PC-9 (cell line): ENCODE results near the gene FAM47E. TPM values are rescaled to one million over a fixed set of nuclear protein-coding genes. Genes with fewer than 3 reads are reported as not detected.

Experiments used
- BruUV-seq: library from RNA; stranded (reverse); fragments of 400-500 nt; replicated peaks from 2 replicates; lab custom pipeline; 2021; lab: Mats Ljungman, UMichigan
- CTCF ChIA-PET: fragments of 300-600 bp; sonication (Branson Sonifier 250); formaldehyde crosslinking; loops from one replicate; lab custom pipeline; 2022; ENCODE audit warnings: antibody characterized with exemption; lab: Charles Lee
- POLR2A ChIA-PET: fragments of 300-600 bp; sonication (Branson Sonifier 250); formaldehyde crosslinking; loops from one replicate; lab custom pipeline; 2022; ENCODE audit warnings: antibody characterized with exemption; ENCODE audit not compliant: unreplicated experiment; lab: Charles Lee
- DNase-seq, 2 experiments: peaks; one replicate each; pipeline versions ENCODE4 v3.0.0 to v3.0.0-alpha.2; 2015 to 2022; ENCODE audit warnings: mixed read lengths in 1 of 2
- H2AFZ ChIP-seq: fragments of 200-600 bp; sonication (generic); 2 replicates; pipeline ENCODE4 v1.8.1; 2017; ENCODE audit warnings: antibody characterized with exemption
- H3F3A ChIP-seq: fragments of 200-600 bp; sonication (generic); 2 replicates; pipeline ENCODE4 v1.8.1; 2017; ENCODE audit warnings: antibody characterized with exemption, mild to moderate bottlenecking, low read depth; ENCODE audit not compliant: insufficient read depth
- H3K27ac ChIP-seq: fragments of 200-600 bp; sonication (generic); 2 replicates; pipeline ENCODE4 v1.6.1; 2016; ENCODE audit warnings: mixed run types
- H3K27me3 ChIP-seq: fragments of 200-600 bp; sonication (generic); 2 replicates; pipeline ENCODE4 v1.6.1; 2016; ENCODE audit warnings: low read depth, mixed run types; ENCODE audit not compliant: insufficient read depth
- H3K36me3 ChIP-seq: fragments of 200-600 bp; sonication (generic); 2 replicates; pipeline ENCODE4 v1.6.1; 2016; ENCODE audit warnings: low read depth, mixed run types
- H3K4me1 ChIP-seq: fragments of 200-600 bp; sonication (generic); replicated peaks from 2 replicates; pipeline ENCODE4 v1.6.1; 2016; ENCODE audit warnings: mixed run types; ENCODE audit not compliant: insufficient read depth
- H3K4me2 ChIP-seq: fragments of 200-600 bp; sonication (generic); 2 replicates; pipeline ENCODE4 v1.6.1; 2017; ENCODE audit warnings: mixed run types
- H3K4me3 ChIP-seq: fragments of 200-600 bp; sonication (generic); 2 replicates; pipeline ENCODE4 v1.6.1; 2016; ENCODE audit warnings: mixed run types
- H3K79me2 ChIP-seq: fragments of 200-600 bp; sonication (generic); 2 replicates; pipeline ENCODE4 v1.6.1; 2017; ENCODE audit warnings: low read depth, mixed run types
- H3K9me2 ChIP-seq: fragments of 200-600 bp; sonication (generic); 2 replicates; pipeline ENCODE4 v1.8.1; 2017; ENCODE audit warnings: mild to moderate bottlenecking; ENCODE audit not compliant: insufficient read depth
- H3K9me3 ChIP-seq: fragments of 200-600 bp; sonication (generic); 2 replicates; pipeline ENCODE4 v1.8.1; 2016; ENCODE audit warnings: low read depth; ENCODE audit not compliant: insufficient read depth
- H4K20me1 ChIP-seq: fragments of 200-600 bp; sonication (generic); 2 replicates; pipeline ENCODE4 v1.8.1; 2017; ENCODE audit not compliant: insufficient read depth
- CTCF ChIP-seq: fragments of 200-600 bp; sonication (generic); conservative IDR thresholded peaks from 2 replicates; pipeline ENCODE4 v1.6.1; 2017; ENCODE audit warnings: mixed run types, antibody characterized with exemption, mild to moderate bottlenecking, moderate library complexity
- EZH2 ChIP-seq: fragments of 200-600 bp; sonication (generic); IDR thresholded peaks from 2 replicates; pipeline ENCODE4 v1.8.0; 2017; ENCODE audit warnings: antibody characterized with exemption, low read depth
- intact Hi-C: fragments of 100-400 bp; cut with micrococcal nuclease; formaldehyde crosslinking; loops from one replicate; pipeline ENCODE4 v1.10.0; 2022; ENCODE audit not compliant: unreplicated experiment
- total RNA-seq: library from RNA; stranded (reverse); gene quantifications from 2 replicates; pipeline ENCODE4 v1.2.3, GENCODE V29; 2021

The FAM47E gene
- total RNA-seq, 1 experiment from 2014 or later, result 2.2 TPM

GRCh38 chr4:76326515-76326914, 75.0 kb downstream of the FAM47E start:
- no TSS peak for BruUV-seq
- no peaks in the 10 kb centered on the region for H3F3A ChIP-seq
- intact Hi-C loops, result no loop called here
- POLR2A ChIA-PET, result no interaction called here
- no peak overlapping the region for H3K27ac ChIP-seq
- H2AFZ ChIP-seq, result no peak overlapping the region
- no peaks in the 10 kb centered on the region for H3K9me2 ChIP-seq
- no peak for TF ChIP-seq EZH2
- TF ChIP-seq CTCF, result no peak
- CTCF ChIA-PET, result no interaction called here
- no peaks in the 10 kb centered on the region for H4K20me1 ChIP-seq
- no peaks in the 10 kb centered on the region for H3K27me3 ChIP-seq
- H3K79me2 ChIP-seq, result no peaks in the 10 kb centered on the region
- no peaks in the 10 kb centered on the region for H3K4me1 ChIP-seq
- no peak overlapping the region for H3K4me3 ChIP-seq
- no peaks in the 10 kb centered on the region for H3K36me3 ChIP-seq
- no peaks in the 10 kb centered on the region; the same call in 1 of the 2 replicates for H3K9me3 ChIP-seq
- H3K4me2 ChIP-seq, result no peak overlapping the region
- DNase-seq, result no peak

Other genes starting within 250 kb of the FAM47E start
- gene CXCL9, start 244.2 kb upstream of the FAM47E start, total RNA-seq, result not detected in 2 replicates
- not detected in 2 replicates for gene CXCL10, start 228.2 kb upstream of the FAM47E start, total RNA-seq
- gene CXCL11, start 215.7 kb upstream of the FAM47E start, total RNA-seq, result not detected in 2 replicates
- gene ART3, start 177.0 kb upstream of the FAM47E start, total RNA-seq, result not detected in 2 replicates
- 28.4 and 30.9 TPM in 2 replicates for gene NUP54, start 103.3 kb upstream of the FAM47E start, total RNA-seq
- 37.6 and 64.7 TPM in 2 replicates for gene SCARB2, start 37.9 kb upstream of the FAM47E start, total RNA-seq
- gene STBD1, start 55.0 kb downstream of the FAM47E start, total RNA-seq, result 1.8 and 3.5 TPM in 2 replicates
- gene CCDC158, start 169.4 kb downstream of the FAM47E start, total RNA-seq, result not detected in 2 replicates
- gene SHROOM3, start 183.5 kb downstream of the FAM47E start, total RNA-seq, result 44.3 and 50.7 TPM in 2 replicates